A673 (cell line): ENCODE results near the gene ZC3H6.

ENCODE experiments used
- CTCF ChIP-seq: fragments of 300-800, 200-600 bp; sonication (generic); conservative IDR thresholded peaks from 2 replicates; pipeline ENCODE4 v1.5.1; 2017; ENCODE audit warnings: low read depth, mild to moderate bottlenecking, antibody characterized with exemption, low read length, moderate library complexity, mixed read lengths
- EZH2 ChIP-seq: fragments of 200-600 bp; sonication (generic); IDR thresholded peaks from 2 replicates; pipeline ENCODE4 v1.6.1; 2017; ENCODE audit warnings: borderline replicate concordance, low read depth, mild to moderate bottlenecking, mixed read lengths, antibody characterized with exemption, low read length; ENCODE audit not compliant: poor library complexity, severe bottlenecking

GRCh38 chr2:112332123-112332696 lies 56.8 kb downstream of the ZC3H6 start:
- TF ChIP-seq CTCF (no peak), EZH2 (no peak)
